ENCODE data around the gene TRHDE. TPM values are rescaled to one million over a fixed set of nuclear protein-coding genes. Genes with fewer than 3 reads are reported as not detected.

The TRHDE gene
- total and polyA plus RNA-seq, 9 of the 15 experiments (the other 6 are each of a cell fraction or from before 2014, with no cell fraction given), result 0.03 to 0.29 (median 0.09) TPM

GRCh38 chr12:72267974-72268373 lies 4.2 kb upstream of the TRHDE start:
- WGBS (ENCODE audit: insufficient coverage, low coverage, missing lambda C conversion rate), result 0% methylated on average over 2 of the region's 2 CpGs
- no TSS peak for BruUV-seq (replicated peaks)
- no peak overlapping the region for H3K9ac ChIP-seq (ENCODE audit: insufficient read depth in 1 of 2, low read depth in 2 of 2, low read length in 2 of 2)

More at GRCh38 chr12:72267974-72268373, 4.2 kb upstream of the TRHDE start:
- Histone ChIP-seq H3K27ac (ENCODE audit: extremely low read depth, low read depth, low read length) (no peak overlapping the region), H3K4me3 (no peak overlapping the region), H3K36me3 (ENCODE audit: control insufficient read depth, insufficient read depth, low read length) (no peaks in the 10 kb centered on the region), H3K4me1 (replicated peaks in 1 of 2; ENCODE audit: control insufficient read depth in 2 of 2, insufficient read depth in 2 of 2, low read length in 2 of 2) (peaks cover 0 to 3% of the 10 kb centered on the region in 2 experiments; a peak in 2 of 5 replicates), H3K4me2 (ENCODE audit: insufficient read depth, low read length) (no peak overlapping the region), H3K27me3 (ENCODE audit: control insufficient read depth in 2 of 2, insufficient read depth in 2 of 2, low read length in 2 of 2) (peaks cover 4 to 18% of the 10 kb centered on the region in 2 experiments; a peak in 4 of 5 replicates), H2AFZ (ENCODE audit: low read depth, low read length) (no peak overlapping the region), H4K20me1 (replicated peaks; ENCODE audit: control insufficient read depth, insufficient read depth, low read length) (no peaks in the 10 kb centered on the region), H3K9me1 (ENCODE audit: control insufficient read depth, insufficient read depth, low read length) (no peaks in the 10 kb centered on the region), H3K79me2 (ENCODE audit: control insufficient read depth, insufficient read depth, low read length) (no peaks in the 10 kb centered on the region), H3K9me3 (replicated peaks; ENCODE audit: control insufficient read depth, insufficient read depth, low read depth, low read length) (no peaks in the 10 kb centered on the region)
- in situ Hi-C loops (cut with MboI), result no loop called here
- ATAC-seq (no peak), DNase-seq (ENCODE audit: extremely low read depth in 1 of 4, low spot score in 3 of 4) (no peak), FAIRE-seq (no peak)
- intact Hi-C loops (cut with micrococcal nuclease), result no loop called here
- ChIA-PET CTCF (ENCODE audit: low intra/inter-chr PET ratio) (no interaction called here), POLR2A (no interaction called here)
- TF ChIP-seq POLR2B (IDR thresholded peaks at IDR 0.05; ENCODE audit: low read depth, partially characterized antibody) (no peak), TSC22D4 (tag; IDR thresholded peaks at IDR 0.05) (no peak), RAD21 (CRISPR knock-in tag; conservative IDR thresholded peaks at IDR 0.05 in 1 of 2, IDR thresholded peaks at IDR 0.05 in 1 of 2) (peak in 1 of 2 experiments; percentile 33; a peak in 2 of 4 replicates), SREBF2 (CRISPR knock-in tag; IDR thresholded peaks at IDR 0.05) (no peak), ZNF146 (CRISPR knock-in tag; IDR thresholded peaks at IDR 0.05; ENCODE audit: unreplicated experiment) (no peak), IRF2 (CRISPR knock-in tag; IDR thresholded peaks at IDR 0.05) (no peak), CTCF (IDR thresholded peaks at IDR 0.05 in 2 of 3, conservative IDR thresholded peaks at IDR 0.05 in 1 of 3; ENCODE audit: insufficient read depth in 2 of 3, low read depth in 1 of 3, low read length in 3 of 3) (0 out of 6 replicates have a peak, but pooled peaks of 1 of the 3 experiments have one; percentile 10)
